Activated CD8-positive, alpha-beta memory T cell treated with anti-CD3 and anti-CD28 coated beads for 48 hours (primary cell): Measurements from ENCODE around the gene PLB1.

Experiments used
- DNase-seq, 3 experiments: peaks; one replicate each; pipeline ENCODE4 v3.0.0-alpha.2; 2020; ENCODE audit warnings: low read depth in 2 of 3, low spot score in 2 of 3

Gene PLB1

DNA sequence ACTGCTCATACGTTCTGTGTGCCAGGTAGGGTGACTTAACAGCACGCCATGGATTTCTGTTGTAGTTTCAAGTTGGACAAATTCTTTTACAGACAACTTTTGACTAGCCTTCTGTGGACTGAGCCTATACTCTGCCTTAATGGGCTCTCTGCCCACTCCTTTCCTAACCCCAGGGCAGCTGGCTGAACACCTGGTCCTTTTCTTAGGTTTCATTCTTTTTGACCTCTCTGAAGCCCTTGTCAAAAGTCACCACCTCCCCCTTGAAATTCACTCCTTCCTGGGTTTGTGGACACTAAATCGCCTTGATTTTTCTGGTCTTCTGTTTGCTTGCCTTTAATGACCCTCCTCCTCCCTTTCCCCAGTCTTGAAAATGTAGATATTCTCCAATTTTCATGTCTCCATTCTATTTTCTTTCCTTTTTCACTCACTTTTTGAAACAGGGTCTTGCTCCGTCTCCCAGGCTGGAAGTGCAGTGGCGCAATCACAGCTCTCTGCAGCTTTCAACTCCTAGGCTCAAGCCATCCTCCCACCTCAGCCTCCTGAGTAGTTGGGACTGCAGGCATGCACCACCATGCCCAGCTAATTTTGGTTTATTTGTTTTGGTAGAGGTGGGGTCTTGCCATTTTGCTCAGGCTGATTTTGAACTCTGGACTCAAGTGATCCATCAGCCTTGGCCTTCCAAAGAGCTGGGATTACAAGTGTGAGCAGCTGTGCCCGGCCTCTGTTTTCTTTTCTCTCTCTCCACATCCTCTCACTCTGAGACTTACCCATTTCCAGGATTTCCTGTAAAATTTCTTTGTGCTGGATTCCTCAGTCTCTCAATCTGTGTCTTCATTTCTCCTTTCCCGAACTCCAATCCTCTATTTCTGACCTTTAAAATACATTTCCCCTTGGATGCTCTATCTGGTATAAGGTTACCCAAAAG lies 112.9 kb downstream of the PLB1 start:
- no peak for DNase-seq

DNA sequence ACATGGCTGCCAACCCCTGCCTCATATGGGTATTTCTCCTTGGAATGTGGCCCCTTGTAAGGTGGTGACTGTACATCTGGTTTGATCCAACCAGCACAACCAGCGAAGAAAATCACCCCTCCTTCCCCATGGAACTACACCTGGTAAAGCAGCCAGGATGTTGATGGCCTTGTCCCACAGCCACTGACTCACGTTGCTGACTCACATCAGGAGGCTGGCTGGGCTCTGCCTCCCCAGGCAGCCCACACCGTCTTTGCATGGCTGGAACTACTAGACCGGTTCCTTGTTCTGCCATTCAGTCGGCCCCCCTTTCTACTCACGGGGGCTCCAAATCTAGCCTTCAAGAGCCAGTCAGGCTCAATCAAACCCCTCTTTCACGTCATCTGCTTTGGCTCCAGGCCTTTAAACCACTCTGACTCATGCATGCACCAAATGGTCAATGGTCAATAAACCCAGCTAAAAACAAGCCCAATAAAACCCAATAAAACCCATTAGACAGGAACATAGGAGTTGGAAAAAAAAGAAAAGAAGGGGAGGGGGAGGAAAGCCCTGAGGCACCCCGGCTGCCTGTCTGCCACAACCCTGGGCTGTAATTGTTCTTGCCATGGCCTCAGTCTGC lies 114.8 kb downstream of the PLB1 start:
- DNase-seq, result peak in 1 of 3 experiments; percentile 30

DNA sequence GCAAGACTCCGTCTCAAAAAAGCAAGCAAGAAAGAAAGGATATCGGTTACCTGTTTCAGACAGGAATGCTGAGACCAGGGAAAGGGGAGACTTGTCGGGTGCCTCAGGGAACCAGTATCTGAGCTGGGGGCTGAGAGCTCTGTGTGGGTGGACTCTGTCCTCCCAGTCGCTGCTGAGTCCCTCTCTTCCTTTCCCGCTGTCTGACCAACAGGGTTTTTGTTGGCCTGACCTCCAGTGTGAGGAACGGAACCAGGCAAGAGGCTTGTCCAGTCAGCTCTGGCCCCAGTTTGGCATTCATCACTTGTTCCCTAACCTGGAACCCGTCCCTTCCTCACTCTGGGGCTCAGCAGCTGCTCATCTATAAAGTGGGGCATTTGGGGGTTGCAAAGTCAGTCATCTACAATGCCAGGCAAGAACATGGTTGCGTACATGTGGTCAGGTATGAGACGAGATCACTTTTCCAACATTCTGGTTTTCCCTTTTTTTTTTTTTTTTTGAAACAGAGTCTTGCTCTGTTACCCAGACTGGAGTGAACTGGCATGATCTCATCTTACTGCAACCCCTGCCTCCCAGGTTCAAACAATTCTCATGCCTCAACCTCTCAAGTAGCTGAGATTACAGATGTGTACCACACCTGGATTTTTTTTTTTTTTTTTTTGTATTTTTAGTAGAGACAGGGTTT lies 116.4 kb downstream of the PLB1 start:
- DNase-seq, result no peak

DNA sequence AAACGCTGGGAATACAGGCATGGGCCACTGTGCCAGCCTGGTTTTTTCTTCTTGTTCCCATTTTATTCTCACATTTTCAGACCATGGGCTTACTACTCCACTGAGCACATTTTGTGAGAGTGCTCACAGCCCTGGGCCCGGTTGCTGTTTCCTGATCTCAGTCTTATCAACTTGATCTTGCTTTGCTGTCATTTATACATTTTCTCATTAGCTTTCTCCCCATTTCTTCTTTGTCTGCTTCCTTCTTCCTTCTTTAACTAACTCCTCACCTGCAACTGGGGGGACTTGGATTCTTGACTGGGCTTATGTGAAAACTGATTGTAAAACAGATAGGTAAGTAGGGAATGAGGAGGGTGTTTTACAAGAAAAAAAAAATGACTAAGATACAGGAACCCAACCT lies 117.3 kb downstream of the PLB1 start:
- no peak for DNase-seq

DNA sequence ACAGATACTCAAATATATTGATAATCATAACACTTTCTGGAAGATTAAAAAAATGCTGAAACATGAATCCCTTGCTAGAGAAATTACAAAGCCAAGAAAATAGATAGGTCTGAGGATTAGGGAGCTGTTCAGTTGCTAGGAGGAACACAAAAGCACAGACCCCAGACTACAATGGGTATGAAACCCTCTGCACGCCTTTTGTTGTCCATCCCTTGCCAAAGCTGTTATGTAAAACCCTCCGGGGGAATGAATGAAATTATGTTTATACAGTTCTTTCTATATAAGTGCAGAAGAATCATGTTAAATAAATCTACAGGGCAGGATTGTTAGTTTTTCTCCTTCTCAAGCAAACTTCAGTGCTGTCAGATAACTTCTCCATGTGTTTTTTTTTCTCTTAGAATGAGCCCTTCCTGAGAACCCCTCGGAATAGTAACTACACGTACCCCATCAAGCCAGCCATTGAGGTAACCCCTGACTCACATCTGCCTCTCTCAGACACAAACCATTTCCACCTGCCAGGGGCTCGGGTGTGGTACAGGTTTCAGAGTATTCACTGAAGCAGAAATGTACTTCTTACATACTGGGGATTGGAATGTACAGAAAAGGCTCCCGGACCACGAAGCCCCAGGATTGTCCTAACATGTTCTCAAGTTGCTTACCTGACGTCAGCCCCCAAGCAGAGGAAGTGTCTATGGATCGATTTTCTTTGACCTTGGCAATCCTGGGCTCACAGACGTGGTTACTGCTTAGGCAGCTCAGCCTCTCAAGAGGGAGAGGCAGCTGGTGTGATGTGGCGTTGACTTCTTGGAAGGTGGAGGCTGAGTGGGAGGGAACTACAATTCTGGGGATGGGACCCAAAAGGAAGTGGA lies 118.0 kb downstream of the PLB1 start:
- peak in 1 of 3 experiments; percentile 22 for DNase-seq

DNA sequence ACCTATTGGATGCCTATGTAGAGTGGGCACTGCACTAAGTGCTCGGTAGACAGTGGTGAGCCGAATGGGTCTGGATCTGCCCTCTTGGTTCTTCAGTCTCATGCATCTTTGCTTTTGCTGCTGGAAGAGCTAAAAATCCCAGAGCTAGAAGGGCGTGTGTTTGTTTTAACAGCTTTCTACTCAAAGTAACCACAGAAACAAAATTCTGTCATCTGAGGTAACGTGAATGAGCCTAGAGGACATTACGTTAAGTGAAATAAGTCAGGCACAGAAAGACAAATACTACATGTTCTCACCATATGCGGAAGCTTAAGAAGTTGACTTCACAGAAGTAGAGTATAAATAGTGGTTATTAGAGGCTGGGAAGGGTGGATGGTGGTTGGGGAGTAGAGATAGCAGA lies 119.8 kb downstream of the PLB1 start:
- no peak for DNase-seq

DNA sequence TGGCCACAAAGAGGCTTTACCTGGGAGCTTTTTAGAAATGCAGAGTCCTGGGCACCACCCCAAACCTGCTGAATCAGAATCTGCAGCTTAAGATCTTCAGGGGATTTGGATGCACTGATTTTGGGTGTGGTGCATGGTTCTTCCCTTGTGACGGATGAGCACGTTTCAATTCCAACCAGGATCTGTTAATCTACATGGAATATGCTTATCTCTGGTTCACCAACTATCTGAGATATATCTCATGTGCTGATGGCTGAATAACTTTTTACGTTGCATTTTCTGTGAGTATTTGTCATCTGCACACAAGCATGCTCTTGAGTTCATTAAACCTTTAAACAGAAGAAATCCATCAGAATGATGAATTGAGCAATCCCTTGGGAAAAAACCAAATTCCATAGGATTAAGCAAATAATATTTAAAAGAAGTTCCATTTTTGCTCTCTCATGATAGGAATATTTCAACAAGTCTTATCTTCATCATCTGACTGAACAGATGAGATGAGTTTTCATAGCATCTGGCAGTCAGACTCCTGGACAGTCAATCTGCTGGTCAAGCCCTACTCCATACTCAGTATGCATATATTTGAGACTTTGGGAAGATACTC lies 120.6 kb downstream of the PLB1 start:
- DNase-seq, result no peak

DNA sequence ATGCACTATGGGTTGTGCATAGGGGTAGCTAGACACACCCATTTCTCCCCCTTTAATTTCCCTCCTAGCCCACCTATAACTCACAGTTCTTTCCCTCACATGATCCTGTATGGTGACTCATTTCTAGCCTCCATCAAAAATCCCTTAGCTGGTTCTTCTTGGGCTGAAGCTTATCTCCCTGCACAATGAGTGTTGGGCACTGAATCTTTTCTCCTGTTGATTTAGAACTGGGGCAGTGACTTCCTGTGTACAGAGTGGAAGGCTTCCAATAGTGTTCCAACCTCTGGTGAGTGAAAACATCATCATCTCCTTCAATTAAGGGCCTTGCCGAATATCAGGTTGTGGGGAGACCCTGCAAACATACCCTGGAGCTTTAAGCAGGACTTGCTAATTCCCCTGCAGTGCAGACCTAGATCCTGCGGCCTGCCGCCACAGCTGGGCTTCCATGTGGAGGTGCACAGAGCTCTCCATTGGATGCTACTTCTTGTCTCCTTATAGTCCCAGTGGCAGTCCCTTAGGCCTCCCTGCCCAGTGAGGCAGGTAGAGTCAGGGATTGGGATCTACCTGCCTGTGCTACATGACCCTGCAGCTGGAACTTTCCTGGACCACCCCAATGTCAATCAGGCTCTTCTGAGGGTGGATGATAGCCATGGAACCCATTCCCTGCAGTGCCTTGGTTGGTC lies 121.8 kb downstream of the PLB1 start:
- DNase-seq, result no peak

DNA sequence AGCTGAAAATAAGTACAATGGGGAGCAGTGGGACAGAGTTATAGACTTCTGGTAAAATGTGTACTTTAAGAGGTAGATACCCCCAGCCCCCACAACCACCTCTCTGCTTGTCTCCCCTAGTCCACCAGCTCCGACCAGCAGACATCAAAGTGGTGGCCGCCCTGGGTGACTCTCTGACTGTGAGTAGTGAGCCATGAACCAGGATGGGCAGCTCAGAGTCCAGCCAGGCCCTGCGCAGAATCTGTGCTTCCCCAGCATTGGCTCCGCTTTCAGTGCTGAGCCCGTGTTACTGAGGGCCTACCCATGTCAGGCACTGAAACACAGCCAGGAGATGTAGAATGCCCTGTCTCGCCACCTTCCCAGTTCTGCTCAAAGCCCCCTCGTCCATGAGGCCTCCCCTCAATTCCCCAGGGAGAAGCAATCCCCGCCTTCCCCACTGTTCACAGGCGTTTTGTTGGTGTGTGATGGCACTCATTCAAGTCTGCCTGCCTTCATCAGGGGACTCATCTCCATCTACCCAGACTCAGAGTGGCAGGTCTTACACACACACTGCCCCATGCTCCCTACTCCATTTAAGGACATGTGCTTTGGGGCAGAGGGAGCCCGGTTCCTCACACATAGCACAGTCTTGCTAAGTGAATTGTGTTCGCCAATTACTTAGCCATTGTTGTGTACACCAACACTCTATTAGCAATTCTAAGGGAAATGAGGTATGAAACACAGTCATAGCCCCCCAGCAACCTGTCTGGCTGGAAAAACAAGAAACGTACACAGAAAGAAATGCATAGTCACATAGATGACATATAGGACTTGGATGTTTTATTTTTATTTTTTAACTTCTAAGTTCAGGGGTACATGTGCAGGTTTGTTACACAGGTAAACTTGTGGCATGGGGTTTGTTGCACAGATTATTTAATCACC lies 122.6 kb downstream of the PLB1 start:
- no peak for DNase-seq

DNA sequence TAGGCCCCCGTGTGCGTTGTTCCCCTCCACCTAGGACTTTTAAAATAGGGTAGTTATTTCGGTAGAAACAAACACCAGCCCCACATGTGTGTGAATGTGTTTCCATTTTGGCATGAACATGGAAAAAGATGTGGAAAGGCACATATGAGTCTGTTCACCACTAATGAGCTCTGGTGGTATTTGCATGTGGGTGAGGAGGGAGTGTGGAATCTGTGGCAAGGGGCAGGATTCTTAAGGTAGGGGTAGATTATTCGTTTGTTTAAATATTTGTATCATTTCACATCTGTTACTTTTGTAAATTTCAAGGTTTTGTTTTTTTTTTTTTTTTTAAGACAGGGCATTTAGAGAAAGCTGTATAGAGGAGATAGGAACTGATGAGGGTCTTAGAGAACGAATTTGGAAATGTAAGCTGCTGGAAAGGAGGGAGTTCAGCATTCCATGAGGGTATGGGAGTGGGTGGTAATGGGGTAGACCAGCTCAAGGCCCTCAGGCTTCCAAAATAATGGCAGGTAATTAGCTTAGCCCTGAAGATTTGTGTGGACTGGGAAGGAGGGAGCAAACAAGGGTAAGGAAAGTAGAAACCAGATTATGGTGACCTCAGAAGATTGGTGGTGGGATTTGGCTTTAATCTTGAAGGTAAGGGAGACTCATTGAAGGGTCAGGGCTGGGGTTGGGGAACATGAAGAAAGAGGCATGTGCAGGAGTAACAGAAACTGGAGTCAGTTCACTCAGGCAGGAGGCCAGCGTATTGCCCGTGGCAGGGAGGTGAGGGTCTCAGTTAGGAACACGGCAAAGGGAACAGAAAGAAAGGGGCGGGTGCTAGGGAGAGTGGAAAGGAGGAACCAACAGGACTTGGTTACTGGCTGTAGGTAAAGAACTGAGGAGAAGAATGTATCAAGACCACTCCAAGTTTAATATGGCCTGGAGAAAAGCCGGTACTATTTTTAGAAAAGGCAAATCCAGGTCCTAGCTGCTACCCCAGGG lies 123.6 kb downstream of the PLB1 start:
- no peak for DNase-seq

DNA sequence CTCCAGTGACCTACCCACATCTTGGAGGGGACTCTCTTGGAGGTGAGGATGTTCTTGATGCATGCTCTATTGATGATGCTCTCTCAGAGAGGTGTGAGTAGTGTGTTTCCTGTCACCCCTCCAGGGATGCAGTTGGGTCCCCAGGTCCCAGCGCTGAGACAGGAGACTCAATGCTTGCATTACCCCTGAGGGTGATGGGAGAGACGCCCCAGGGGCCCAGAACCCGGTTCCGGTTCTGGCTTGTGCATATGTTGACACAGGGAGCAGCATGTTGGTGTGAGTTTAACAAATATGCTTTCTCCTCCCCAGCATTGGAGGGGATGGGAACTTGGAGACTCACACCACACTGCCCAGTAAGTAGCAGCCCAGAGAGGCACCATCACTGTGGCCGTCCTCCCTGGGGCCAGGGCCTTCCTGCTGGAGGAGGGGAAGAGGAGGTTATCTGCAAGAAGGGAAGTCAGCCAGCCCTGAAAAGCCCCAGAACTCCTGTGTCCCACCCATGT lies 124.5 kb downstream of the PLB1 start:
- no peak for DNase-seq

DNA sequence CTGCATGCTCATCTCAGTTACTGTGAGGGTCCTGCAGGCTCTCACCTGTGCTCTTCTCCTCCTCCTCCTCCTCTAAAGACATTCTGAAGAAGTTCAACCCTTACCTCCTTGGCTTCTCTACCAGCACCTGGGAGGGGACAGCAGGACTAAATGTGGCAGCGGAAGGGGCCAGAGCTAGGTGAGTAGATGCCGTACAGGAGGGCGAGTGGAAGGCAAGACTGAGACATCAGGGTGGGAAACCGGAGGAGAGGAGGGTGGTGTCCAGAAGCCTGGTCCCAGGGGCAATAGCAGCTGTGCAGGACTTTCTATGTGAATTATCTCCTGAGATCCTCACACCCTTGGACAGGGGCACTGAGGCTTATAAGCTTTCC lies 124.9 kb downstream of the PLB1 start:
- no peak for DNase-seq

DNA sequence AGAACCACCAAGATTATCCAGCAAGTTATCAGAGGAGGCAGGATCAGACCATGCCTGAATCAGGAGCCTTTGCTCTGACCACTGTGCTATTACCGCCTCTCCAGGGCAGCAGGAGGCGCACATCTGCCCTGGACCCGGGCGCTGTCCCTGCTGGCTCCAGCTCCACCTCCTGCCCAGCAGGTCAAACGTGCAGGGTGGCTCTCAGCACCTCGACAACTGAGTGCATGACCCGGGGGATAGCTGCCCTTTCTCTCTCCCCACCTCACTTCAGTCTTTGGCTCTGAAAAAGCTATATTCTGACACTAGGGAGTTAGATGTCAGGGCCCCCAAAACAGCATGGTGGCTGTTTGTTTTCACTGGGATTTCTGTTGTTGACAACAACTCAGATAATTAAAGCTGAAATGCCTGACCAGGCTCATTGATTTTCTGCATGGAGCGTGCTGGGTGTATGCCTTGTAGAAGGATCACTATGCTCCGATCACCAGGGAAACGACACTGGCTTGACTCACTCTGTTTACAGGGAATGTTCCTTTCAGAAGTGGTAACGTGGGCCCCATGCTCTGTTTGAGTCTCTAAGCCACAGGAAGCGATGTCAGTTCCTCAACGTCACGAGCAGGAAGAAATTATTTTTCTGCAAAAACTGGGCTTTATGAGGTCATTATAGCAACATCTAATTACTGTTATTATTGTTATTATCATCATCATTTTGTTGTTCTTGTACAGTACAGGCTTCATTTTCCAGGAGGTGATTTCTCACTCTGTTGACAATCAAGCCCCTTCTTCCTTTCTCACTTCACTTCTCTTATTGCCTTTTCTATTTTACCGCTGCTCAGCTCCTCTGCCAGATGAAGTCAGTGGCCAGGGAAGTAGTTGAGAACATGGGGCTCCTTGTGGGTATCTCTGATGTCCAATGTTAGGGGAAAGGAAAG lies 125.6 kb downstream of the PLB1 start:
- DNase-seq, result no peak

DNA sequence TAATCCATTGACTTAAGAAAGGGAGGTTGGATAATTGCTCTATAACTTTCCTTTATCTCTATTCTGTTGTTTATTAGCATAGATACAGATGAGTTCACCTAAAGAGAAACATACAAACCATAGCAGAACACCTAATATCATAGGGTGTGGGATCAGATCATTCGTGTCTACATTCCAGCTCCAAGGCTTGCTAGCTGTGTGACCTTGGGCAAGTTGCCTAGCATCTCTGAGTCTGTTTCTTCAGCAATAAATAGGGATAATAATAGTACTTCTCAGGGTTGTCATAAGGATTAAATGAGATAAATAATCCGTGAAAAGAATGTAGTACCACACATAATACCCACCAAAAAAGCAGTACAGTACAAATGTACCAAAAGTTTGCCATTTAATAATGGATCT lies 126.2 kb downstream of the PLB1 start:
- no peak for DNase-seq

DNA sequence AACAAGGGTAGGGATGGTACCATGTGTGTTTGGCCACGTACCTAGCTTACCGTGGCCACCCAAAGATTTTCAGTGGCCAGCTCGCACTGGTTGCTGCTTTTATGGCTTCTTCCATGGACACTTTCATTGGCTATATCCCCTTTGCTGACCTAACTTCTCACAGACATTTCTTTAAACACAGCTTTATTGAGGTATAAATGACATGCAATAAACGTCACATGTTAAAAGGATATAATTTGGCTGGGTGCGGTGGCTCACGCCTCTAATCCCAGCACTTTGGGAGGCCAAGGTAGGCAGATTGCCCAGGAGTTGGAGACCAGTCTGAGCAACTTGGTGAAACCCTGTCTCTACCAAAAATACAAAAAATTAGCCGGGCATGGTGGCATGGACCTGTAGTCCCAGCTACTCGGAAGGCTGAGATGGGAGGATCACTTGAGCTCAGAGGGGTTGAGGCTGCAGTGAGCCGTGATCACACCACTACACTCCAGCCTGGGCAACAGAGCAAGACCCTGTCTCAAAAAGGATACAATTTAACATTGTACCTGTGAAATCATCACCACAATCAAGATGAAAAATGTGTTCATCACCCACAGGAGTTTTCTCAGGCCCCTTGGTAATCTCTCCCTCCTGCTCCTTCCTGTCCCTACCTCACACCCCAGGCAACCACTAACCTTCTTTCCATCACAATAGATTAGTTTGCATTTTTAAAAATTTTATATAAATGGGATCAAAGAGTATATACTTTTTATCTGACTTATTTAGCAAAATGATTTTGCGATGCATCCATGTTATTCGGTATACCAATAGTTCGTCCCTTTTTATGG lies 127.9 kb downstream of the PLB1 start:
- DNase-seq, result no peak

DNA sequence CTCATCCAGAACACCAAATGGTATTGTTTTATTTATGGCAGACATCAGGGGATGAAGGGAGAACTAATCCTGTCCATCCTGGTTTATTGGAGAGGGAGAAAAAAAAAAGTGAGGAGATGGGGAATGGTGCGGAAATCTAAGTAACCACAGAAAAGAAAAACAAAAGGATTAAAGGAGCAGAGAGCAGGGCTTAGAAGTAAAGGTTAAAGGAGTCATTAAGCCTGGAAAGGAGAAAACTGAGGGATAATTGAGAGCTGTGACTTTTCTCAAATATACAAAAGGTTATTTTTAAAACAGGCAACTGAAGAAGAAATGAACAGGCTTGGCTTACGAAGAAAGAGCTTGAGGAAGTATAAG lies 128.6 kb downstream of the PLB1 start:
- DNase-seq, result no peak
